GM12891 (cell line): ENCODE results near the gene PCSK4.

ENCODE experiments used
- PAX5 ChIP-seq: IDR thresholded peaks from 2 replicates; pipeline ENCODE4 v1.6.1; 2011; ENCODE audit warnings: low read length, moderate library complexity, mild to moderate bottlenecking; ENCODE audit not compliant: insufficient read depth, severe bottlenecking
- POLR2A ChIP-seq: IDR thresholded peaks from 2 replicates; pipeline ENCODE4 v1.6.1; 2011; ENCODE audit warnings: low read depth, low read length, control low read depth
- POLR2AphosphoS5 ChIP-seq: IDR thresholded peaks from 2 replicates; pipeline ENCODE4 v1.6.1; 2011; ENCODE audit warnings: low read depth, low read length, control low read depth
- SPI1 ChIP-seq: IDR thresholded peaks from 2 replicates; pipeline ENCODE4 v1.6.1; 2011; ENCODE audit warnings: low read depth, low read length, control low read depth
- TAF1 ChIP-seq: IDR thresholded peaks from 2 replicates; pipeline ENCODE4 v1.6.1; 2011; ENCODE audit warnings: low read depth, low read length, control low read depth

DNA sequence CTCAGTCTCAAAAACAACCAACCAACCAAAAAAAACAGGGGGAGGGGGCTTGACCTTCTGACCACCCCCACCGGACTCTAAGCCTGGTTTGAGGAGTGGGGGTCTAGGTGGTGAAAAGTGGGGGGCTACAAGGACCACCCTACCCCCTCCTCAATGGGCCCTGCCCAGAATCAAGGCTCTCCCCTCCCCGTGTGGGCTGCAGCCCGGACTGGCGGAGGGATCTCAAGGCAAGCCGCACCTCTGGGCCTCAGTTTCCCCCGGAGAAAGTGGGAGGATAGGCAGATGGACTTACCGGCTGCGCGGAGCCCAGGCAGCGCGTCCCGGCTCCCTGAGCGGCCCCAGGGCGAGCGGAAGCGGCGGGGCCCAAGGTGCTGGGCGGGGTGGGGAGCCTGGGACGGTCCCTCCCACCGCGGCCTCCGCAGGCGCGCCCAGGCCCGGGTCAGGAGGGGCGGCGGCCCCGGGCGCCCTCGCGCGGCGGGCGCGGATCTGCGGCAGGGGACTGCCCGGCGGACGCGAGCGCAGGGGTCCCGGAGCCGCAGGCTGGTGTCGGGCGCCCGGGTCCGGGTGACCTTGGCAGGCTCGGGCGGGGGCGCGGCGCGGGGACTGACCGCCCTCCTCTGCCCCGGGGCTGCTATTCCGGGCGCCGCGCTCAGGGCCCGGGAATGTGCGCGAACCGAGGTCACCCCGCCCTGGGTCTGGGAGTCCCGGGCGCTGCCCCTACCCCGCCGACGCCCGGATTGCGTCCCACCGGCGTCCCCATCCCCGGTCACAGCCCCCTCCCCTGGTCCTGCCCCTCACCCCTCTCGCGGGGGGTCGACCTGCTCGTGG is 22.7 kb upstream of the PCSK4 start, which contains the start of gene ADAMTSL5:
- TF ChIP-seq POLR2A (no peak), POLR2AphosphoS5 (no peak), SPI1 (no peak), PAX5 (no peak), TAF1 (no peak)
